IMR-90 (cell line): Measurements from ENCODE around the gene KBTBD8. TPM values are rescaled to one million over a fixed set of nuclear protein-coding genes. Genes with fewer than 3 reads are reported as not detected.

Source experiments
- ATAC-seq: fragments of 200-7000 bp; cut with Tn5 transposase; 2 replicates; pipeline ENCODE4 v1.9.1; 2020; ENCODE audit warnings: low read depth, mild to moderate bottlenecking, moderate library complexity
- BruUV-seq: library from RNA; stranded (reverse); fragments of 400-500 nt; replicated peaks from 2 replicates; lab custom pipeline; 2021; lab: Mats Ljungman, UMichigan
- CTCF ChIA-PET: fragments of 300-600 bp; formaldehyde crosslinking; extraction: SDS; loops from one replicate; lab custom pipeline; 2021; ENCODE audit warnings: antibody characterized with exemption; lab: Yijun Ruan, JAX
- POLR2A ChIA-PET: fragments of 300-600 bp; sonication (Branson Sonifier 250); formaldehyde crosslinking; loops from one replicate; lab custom pipeline; 2022; ENCODE audit warnings: antibody characterized with exemption; ENCODE audit not compliant: unreplicated experiment; lab: Charles Lee
- DNase-seq: peaks from one replicate; pipeline ENCODE4 v3.0.0; 2013
- H2AFZ ChIP-seq: replicated peaks from 2 replicates; pipeline ENCODE3; 2013; ENCODE audit warnings: low read length, mild to moderate bottlenecking; ENCODE audit not compliant: poor library complexity
- H2AK5ac ChIP-seq: 2 replicates; pipeline ENCODE4 v1.6.1; 2013; ENCODE audit warnings: low read depth, low read length, inconsistent platforms
- H2AK9ac ChIP-seq: replicated peaks from 2 replicates; pipeline ENCODE3; 2013; ENCODE audit warnings: mild to moderate bottlenecking, low read depth, low read length, moderate library complexity; ENCODE audit not compliant: poor library complexity
- H2BK120ac ChIP-seq: 2 replicates; pipeline ENCODE4 v1.6.1; 2013; ENCODE audit warnings: low read depth, low read length, inconsistent platforms
- H2BK15ac ChIP-seq: 3 replicates; pipeline ENCODE4 v1.6.1; 2013; ENCODE audit warnings: low read depth, low read length, inconsistent platforms
- H2BK20ac ChIP-seq: 2 replicates; pipeline ENCODE4 v1.6.1; 2013; ENCODE audit warnings: low read depth, mild to moderate bottlenecking, inconsistent platforms, low read length, moderate library complexity
- H2BK5ac ChIP-seq: 2 replicates; pipeline ENCODE4 v1.6.1; 2013; ENCODE audit warnings: mild to moderate bottlenecking, low read depth, low read length, inconsistent platforms; ENCODE audit not compliant: poor library complexity, severe bottlenecking
- H3K14ac ChIP-seq: replicated peaks from 2 replicates; pipeline ENCODE4 v1.6.1; 2013; ENCODE audit warnings: low read depth, low read length, inconsistent platforms
- H3K18ac ChIP-seq: 2 replicates; pipeline ENCODE4 v1.6.1; 2013; ENCODE audit warnings: low read depth, low read length, control low read depth
- H3K23ac ChIP-seq: 2 replicates; pipeline ENCODE4 v1.6.1; 2013; ENCODE audit warnings: low read depth, low read length, inconsistent platforms
- H3K27ac ChIP-seq: 2 replicates; pipeline ENCODE4 v1.5.1; 2013; ENCODE audit warnings: mild to moderate bottlenecking, control low read depth, low read length; ENCODE audit not compliant: insufficient read depth
- H3K27me3 ChIP-seq: 2 replicates; pipeline ENCODE4 v1.6.1; 2013; ENCODE audit warnings: low read length; ENCODE audit not compliant: control insufficient read depth, insufficient read depth
- H3K36me3 ChIP-seq: 2 replicates; pipeline ENCODE4 v1.6.1; 2013; ENCODE audit warnings: low read length, mixed read lengths; ENCODE audit not compliant: control insufficient read depth, insufficient read depth
- H3K4ac ChIP-seq: 2 replicates; pipeline ENCODE4 v1.6.1; 2013; ENCODE audit warnings: low read depth, low read length, inconsistent platforms
- H3K4me1 ChIP-seq: 2 replicates; pipeline ENCODE4 v1.6.1; 2013; ENCODE audit warnings: low read length, mixed read lengths; ENCODE audit not compliant: control insufficient read depth, insufficient read depth
- H3K4me2 ChIP-seq: 2 replicates; pipeline ENCODE4 v1.6.1; 2013; ENCODE audit warnings: low read depth, mild to moderate bottlenecking, control low read depth, low read length, moderate library complexity
- H3K4me3 ChIP-seq: 2 replicates; pipeline ENCODE4 v1.5.1; 2013; ENCODE audit warnings: low read depth, mild to moderate bottlenecking, control low read depth, low read length, moderate library complexity; ENCODE audit not compliant: insufficient read depth
- H3K56ac ChIP-seq: 2 replicates; pipeline ENCODE4 v1.6.1; 2013; ENCODE audit warnings: low read length, inconsistent platforms; ENCODE audit not compliant: insufficient read depth; ENCODE audit errors: extremely low read depth
- H3K79me1 ChIP-seq, 2 experiments: 2 replicates each; pipeline ENCODE4 v1.6.1; 2013; ENCODE audit warnings: low read length in 2 of 2, inconsistent platforms in 1 of 2, low read depth in 1 of 2
- H3K9ac ChIP-seq: 2 replicates; pipeline ENCODE4 v1.6.1; 2013; ENCODE audit warnings: low read depth, low read length, control low read depth
- H3K9me1 ChIP-seq: 2 replicates; pipeline ENCODE4 v1.6.1; 2013; ENCODE audit warnings: low read length, inconsistent platforms; ENCODE audit not compliant: insufficient read depth
- H3K9me3 ChIP-seq: 2 replicates; pipeline ENCODE4 v1.6.1; 2013; ENCODE audit warnings: low read length; ENCODE audit not compliant: control insufficient read depth, insufficient read depth
- H4K20me1 ChIP-seq: 2 replicates; pipeline ENCODE4 v1.6.1; 2013; ENCODE audit warnings: low read length, inconsistent platforms; ENCODE audit not compliant: insufficient read depth
- H4K5ac ChIP-seq: 2 replicates; pipeline ENCODE4 v1.6.1; 2013; ENCODE audit warnings: mild to moderate bottlenecking, low read depth, low read length, control low read depth
- H4K8ac ChIP-seq, 2 experiments: 2 replicates each; pipeline ENCODE4 v1.6.1; 2013; ENCODE audit warnings: low read depth in 2 of 2, low read length in 2 of 2, control low read depth in 1 of 2, inconsistent platforms in 1 of 2
- H4K91ac ChIP-seq: 2 replicates; pipeline ENCODE4 v1.6.1; 2013; ENCODE audit warnings: low read depth, low read length, inconsistent platforms; ENCODE audit not compliant: insufficient read depth
- RAD21 ChIP-seq: IDR thresholded peaks from 2 replicates; pipeline ENCODE4 v1.6.1; 2012; ENCODE audit warnings: low read length, improper control_type of control experiment
- whole genome bisulfite sequencing, 2 experiments: methylation state at CpG; one replicate each; pipeline versions ENCODE4 v1.1.5 to v1.1.7; 2013; ENCODE audit warnings: missing lambda C conversion rate in 2 of 2; ENCODE audit not compliant: insufficient read length in 1 of 2; ENCODE audit errors: extremely low coverage in 2 of 2; 5-methylcytosine and 5-hydroxymethylcytosine counted together
- dilution Hi-C: fragments of 300-500 bp; cut with HindIII; formaldehyde crosslinking; loops from one replicate; pipeline ENCODE4 v1.14.3; 2018; ENCODE audit warnings: low sequenced_read_pairs; ENCODE audit not compliant: unreplicated experiment
- in situ Hi-C: fragments of 300-500 bp; cut with MboI; formaldehyde crosslinking; loops from 3 replicates; pipeline ENCODE4 v1.14.3; 2019; ENCODE audit warnings: low sequenced_read_pairs, inconsistent platforms, mixed read lengths
- intact Hi-C: fragments of 100-400 bp; cut with micrococcal nuclease; formaldehyde crosslinking; loops from 2 replicates; pipeline ENCODE4 v1.10.0; 2022
- polyA plus RNA-seq, 3 experiments: library from polyadenylated mRNA; depleted of rRNA; stranded (reverse); fragments of >200 nt; gene quantifications; 2 replicates each; pipeline ENCODE4 v1.2.3, GENCODE V29; 2012; ENCODE audit warnings: low replicate concordance in 1 of 3
- total RNA-seq: library from RNA; depleted of rRNA; stranded (reverse); fragments of >200 nt; gene quantifications from 2 replicates; pipeline ENCODE4 v1.2.3, GENCODE V29; 2012

The KBTBD8 gene
- total and polyA plus RNA-seq, 2 of the 4 experiments (the other 2 are of a cell fraction) = 1.5 to 8.6 TPM

GRCh38 chr3:66952357-66952756 is 45.8 kb upstream of the KBTBD8 start:
- dilution Hi-C loops = no loop called here
- no peak overlapping the region for H4K91ac ChIP-seq
- WGBS, 2 experiments = no CpG with 5 or more reads among the region's 1 CpG
- H2AFZ ChIP-seq = no peak overlapping the region
- H2BK5ac ChIP-seq = no peak overlapping the region
- no peak overlapping the region for H3K23ac ChIP-seq
- H2AK9ac ChIP-seq = no peak overlapping the region
- no peak for TF ChIP-seq RAD21
- ChIA-PET CTCF (interaction anchor here (3.2 kb wide), 1 partner anchor 13 kb away, joined by 11 read pairs; no protein-coding TSS in a partner anchor), POLR2A (no interaction called here)
- in situ Hi-C loops = loop anchor here (25.0 kb wide), 1 partner anchor 410 kb away; no protein-coding TSS in a partner anchor
- no peak overlapping the region for H3K56ac ChIP-seq
- H3K18ac ChIP-seq = no peak overlapping the region
- no peak overlapping the region for H4K8ac ChIP-seq
- no peaks in the 10 kb centered on the region for H4K20me1 ChIP-seq
- H2AK5ac ChIP-seq = no peak overlapping the region
- no peak overlapping the region for H3K14ac ChIP-seq
- H3K27me3 ChIP-seq = peaks cover 5% of the 10 kb centered on the region
- no peak overlapping the region for H3K4me2 ChIP-seq
- H3K79me1 ChIP-seq = no peaks in the 10 kb centered on the region
- no peak overlapping the region for H3K27ac ChIP-seq
- H3K4me3 ChIP-seq = no peak overlapping the region
- no peaks in the 10 kb centered on the region for H3K36me3 ChIP-seq
- no peak for ATAC-seq
- H2BK15ac ChIP-seq = no peak overlapping the region
- no peak overlapping the region for H3K4ac ChIP-seq
- intact Hi-C loops = no loop called here
- no peaks in the 10 kb centered on the region for H3K4me1 ChIP-seq
- no peak overlapping the region for H2BK120ac ChIP-seq
- no peaks in the 10 kb centered on the region for H3K9me1 ChIP-seq
- H4K5ac ChIP-seq = no peak overlapping the region
- DNase-seq = no peak
- no TSS peak for BruUV-seq
- H2BK20ac ChIP-seq = no peak overlapping the region
- H3K9ac ChIP-seq = no peak overlapping the region
- H3K9me3 ChIP-seq = no peaks in the 10 kb centered on the region
